HepG2 (cell line): ENCODE data around the gene HOXC9. TPM values are rescaled to one million over a fixed set of nuclear protein-coding genes. Genes with fewer than 3 reads are reported as not detected.

ENCODE experiments used
- BCL3 ChIP-seq: sonication (generic); formaldehyde crosslinking; IDR thresholded peaks from 2 replicates; pipeline ENCODE4 v1.5.1; 2020; ENCODE audit warnings: mild to moderate bottlenecking, missing genetic modification reagents, moderate library complexity
- BRCA1 ChIP-seq: sonication (generic); formaldehyde crosslinking; IDR thresholded peaks from 2 replicates; pipeline ENCODE4 v1.4.0; 2020; ENCODE audit warnings: missing genetic modification reagents
- DNMT3B ChIP-seq: conservative IDR thresholded peaks from 2 replicates; pipeline ENCODE4 v1.6.1; 2016; ENCODE audit warnings: missing biosample characterization, control low read depth
- E2F5 ChIP-seq: sonication (generic); formaldehyde crosslinking; conservative IDR thresholded peaks from 2 replicates; pipeline ENCODE4 v1.4.0; 2020; ENCODE audit warnings: missing genetic modification reagents
- ELK4 ChIP-seq: sonication (generic); formaldehyde crosslinking; IDR thresholded peaks from 2 replicates; pipeline ENCODE4 v1.9.0; 2021; ENCODE audit warnings: missing genetic modification reagents, borderline replicate concordance
- HOXD1 ChIP-seq: sonication (generic); formaldehyde crosslinking; IDR thresholded peaks from 2 replicates; pipeline ENCODE4 v1.5.0; 2020; ENCODE audit warnings: missing genetic modification reagents
- IRF2 ChIP-seq: IDR thresholded peaks from 2 replicates; pipeline ENCODE4 v1.6.1; 2018; ENCODE audit warnings: missing genetic modification reagents, missing compliant biosample characterization
- KDM4B ChIP-seq: sonication (generic); formaldehyde crosslinking; IDR thresholded peaks from 2 replicates; pipeline ENCODE4 v1.4.0; 2020; ENCODE audit warnings: missing genetic modification reagents
- MTF2 ChIP-seq: sonication (generic); formaldehyde crosslinking; IDR thresholded peaks from 2 replicates; pipeline ENCODE4 v1.5.0; 2020; ENCODE audit warnings: missing genetic modification reagents, borderline replicate concordance
- NAIF1 ChIP-seq: sonication (generic); formaldehyde crosslinking; IDR thresholded peaks from 2 replicates; pipeline ENCODE4 v1.5.0; 2020; ENCODE audit warnings: mild to moderate bottlenecking, missing genetic modification reagents, borderline replicate concordance
- PHB2 ChIP-seq: fragments of 450-650 bp; IDR thresholded peaks from 2 replicates; pipeline ENCODE4 v1.6.1; 2018; ENCODE audit not compliant: partially characterized antibody
- REL ChIP-seq: sonication (generic); formaldehyde crosslinking; conservative IDR thresholded peaks from 2 replicates; pipeline ENCODE4 v1.8.0; 2022; ENCODE audit warnings: mild to moderate bottlenecking, missing genetic modification reagents, moderate library complexity
- ZFX ChIP-seq: sonication (generic); formaldehyde crosslinking; IDR thresholded peaks from 2 replicates; pipeline ENCODE4 v1.4.0; 2020; ENCODE audit warnings: mild to moderate bottlenecking, low read depth, missing genetic modification reagents, moderate library complexity
- ZNF564 ChIP-seq: sonication (generic); formaldehyde crosslinking; IDR thresholded peaks from 2 replicates; pipeline ENCODE4 v1.8.1; 2023; ENCODE audit warnings: mild to moderate bottlenecking, missing genetic modification reagents
- ZNF788 ChIP-seq: sonication (generic); formaldehyde crosslinking; IDR thresholded peaks from 2 replicates; pipeline ENCODE4 v1.5.0; 2020; ENCODE audit warnings: mild to moderate bottlenecking, missing genetic modification reagents, borderline replicate concordance
- polyA plus RNA-seq, 8 experiments: library from polyadenylated mRNA; depleted of rRNA in 3 of 8; stranded (reverse) in 7 of 8; unstranded in 1 of 8; fragments of >200 nt; fragmentation: Illumina TruSeq in 4 of 8; extraction: Trizol in 4 of 8; gene quantifications; 2 replicates each; pipeline versions ENCODE4 v1.2.1 to v1.2.3, GENCODE V29; 2011 to 2016; ENCODE audit warnings: low read depth in 4 of 8, missing spikeins in 1 of 8, mixed read lengths in 1 of 8; ENCODE audit not compliant: insufficient read depth in 1 of 8
- total RNA-seq, 5 experiments: library from RNA; depleted of rRNA; stranded (reverse); fragments of >200 nt; fragmentation: Illumina TruSeq; extraction: Trizol; gene quantifications; 2 replicates each; pipeline ENCODE4 v1.2.3, GENCODE V29; 2016; ENCODE audit warnings: low read depth in 1 of 5
- TF ChIP-seq, protein P1 (sequence below): IDR thresholded peaks from 2 replicates; pipeline ENCODE4 v1.6.1; 2012; ENCODE audit warnings: inconsistent platforms
- TF ChIP-seq, protein P2 (sequence below): sonication (generic); formaldehyde crosslinking; IDR thresholded peaks from 2 replicates; pipeline ENCODE4 v1.8.0; 2023; ENCODE audit warnings: mild to moderate bottlenecking, missing genetic modification reagents
- TF ChIP-seq, protein P3 (sequence below): sonication (generic); formaldehyde crosslinking; IDR thresholded peaks from 2 replicates; pipeline ENCODE4 v1.8.0; 2022; ENCODE audit warnings: low read depth, missing genetic modification reagents
- TF ChIP-seq, protein P4 (sequence below): sonication (generic); formaldehyde crosslinking; IDR thresholded peaks from 2 replicates; pipeline ENCODE4 v1.9.0; 2022; ENCODE audit warnings: missing genetic modification reagents, mild to moderate bottlenecking, borderline replicate concordance

HOXC9 gene
- total and polyA plus RNA-seq, 2 of the 13 experiments (the other 11 are each of a cell fraction or from before 2014, with no cell fraction given): 0.11 to 1.1 TPM

- TF ChIP-seq E2F5 (CRISPR knock-in tag) (no peak), HOXD1 (CRISPR knock-in tag) (peak; percentile 58; the same call in 1 of the 2 replicates), IRF2 (no peak), DNMT3B (CRISPR knock-in tag) (no peak), ZNF564 (CRISPR knock-in tag) (0 out of 2 replicates have a peak, but pooled peaks have one; percentile 24), ELK4 (CRISPR knock-in tag) (0 out of 2 replicates have a peak, but pooled peaks have one; percentile 24), REL (no peak), MTF2 (CRISPR knock-in tag) (no peak; the same call in 1 of the 2 replicates), PHB2 (no peak), KDM4B (no peak), NAIF1 (CRISPR knock-in tag) (no peak), BCL3 (peak; percentile 37; the same call in 1 of the 2 replicates), ZNF788 (no peak), BRCA1 (CRISPR knock-in tag) (no peak), ZFX (CRISPR knock-in tag) (peak; percentile 45; the same call in 1 of the 2 replicates)
- TF ChIP-seq, protein P1, sequence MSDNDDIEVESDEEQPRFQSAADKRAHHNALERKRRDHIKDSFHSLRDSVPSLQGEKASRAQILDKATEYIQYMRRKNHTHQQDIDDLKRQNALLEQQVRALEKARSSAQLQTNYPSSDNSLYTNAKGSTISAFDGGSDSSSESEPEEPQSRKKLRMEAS: peak; percentile 65; the same call in 1 of the 2 replicates
- TF ChIP-seq, protein P2, sequence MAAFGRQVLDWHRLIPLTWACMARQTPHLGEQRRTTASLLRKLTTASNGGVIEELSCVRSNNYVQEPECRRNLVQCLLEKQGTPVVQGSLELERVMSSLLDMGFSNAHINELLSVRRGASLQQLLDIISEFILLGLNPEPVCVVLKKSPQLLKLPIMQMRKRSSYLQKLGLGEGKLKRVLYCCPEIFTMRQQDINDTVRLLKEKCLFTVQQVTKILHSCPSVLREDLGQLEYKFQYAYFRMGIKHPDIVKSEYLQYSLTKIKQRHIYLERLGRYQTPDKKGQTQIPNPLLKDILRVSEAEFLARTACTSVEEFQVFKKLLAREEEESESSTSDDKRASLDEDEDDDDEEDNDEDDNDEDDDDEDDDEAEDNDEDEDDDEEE: 0 out of 2 replicates have a peak, but pooled peaks have one; percentile 13
- TF ChIP-seq, protein P3, sequence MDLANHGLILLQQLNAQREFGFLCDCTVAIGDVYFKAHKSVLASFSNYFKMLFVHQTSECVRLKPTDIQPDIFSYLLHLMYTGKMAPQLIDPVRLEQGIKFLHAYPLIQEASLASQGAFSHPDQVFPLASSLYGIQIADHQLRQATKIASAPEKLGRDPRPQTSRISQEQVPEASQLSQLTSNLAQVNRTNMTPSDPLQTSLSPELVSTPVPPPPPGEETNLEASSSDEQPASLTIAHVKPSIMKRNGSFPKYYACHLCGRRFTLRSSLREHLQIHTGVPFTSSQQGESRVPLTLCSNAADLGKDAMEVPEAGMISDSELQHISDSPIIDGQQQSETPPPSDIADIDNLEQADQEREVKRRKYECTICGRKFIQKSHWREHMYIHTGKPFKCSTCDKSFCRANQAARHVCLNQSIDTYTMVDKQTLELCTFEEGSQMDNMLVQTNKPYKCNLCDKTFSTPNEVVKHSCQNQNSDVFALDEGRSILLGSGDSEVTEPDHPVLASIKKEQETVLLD (CRISPR knock-in tag): 0 out of 2 replicates have a peak, but pooled peaks have one; percentile 20
- TF ChIP-seq, protein P4, sequence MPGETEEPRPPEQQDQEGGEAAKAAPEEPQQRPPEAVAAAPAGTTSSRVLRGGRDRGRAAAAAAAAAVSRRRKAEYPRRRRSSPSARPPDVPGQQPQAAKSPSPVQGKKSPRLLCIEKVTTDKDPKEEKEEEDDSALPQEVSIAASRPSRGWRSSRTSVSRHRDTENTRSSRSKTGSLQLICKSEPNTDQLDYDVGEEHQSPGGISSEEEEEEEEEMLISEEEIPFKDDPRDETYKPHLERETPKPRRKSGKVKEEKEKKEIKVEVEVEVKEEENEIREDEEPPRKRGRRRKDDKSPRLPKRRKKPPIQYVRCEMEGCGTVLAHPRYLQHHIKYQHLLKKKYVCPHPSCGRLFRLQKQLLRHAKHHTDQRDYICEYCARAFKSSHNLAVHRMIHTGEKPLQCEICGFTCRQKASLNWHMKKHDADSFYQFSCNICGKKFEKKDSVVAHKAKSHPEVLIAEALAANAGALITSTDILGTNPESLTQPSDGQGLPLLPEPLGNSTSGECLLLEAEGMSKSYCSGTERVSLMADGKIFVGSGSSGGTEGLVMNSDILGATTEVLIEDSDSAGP (CRISPR knock-in tag): peak; percentile 55; the same call in 1 of the 2 replicates
Observed at GRCh38 chr12:54000116-54001114, at the start of gene HOXC9 (continued).
